ENCODE data around the gene ERBB4. TPM values are rescaled to one million over a fixed set of nuclear protein-coding genes. Genes with fewer than 3 reads are reported as not detected.

The ERBB4 gene
- total RNA-seq, 1 donor from 2014 or later, result 8.3 TPM

DNA sequence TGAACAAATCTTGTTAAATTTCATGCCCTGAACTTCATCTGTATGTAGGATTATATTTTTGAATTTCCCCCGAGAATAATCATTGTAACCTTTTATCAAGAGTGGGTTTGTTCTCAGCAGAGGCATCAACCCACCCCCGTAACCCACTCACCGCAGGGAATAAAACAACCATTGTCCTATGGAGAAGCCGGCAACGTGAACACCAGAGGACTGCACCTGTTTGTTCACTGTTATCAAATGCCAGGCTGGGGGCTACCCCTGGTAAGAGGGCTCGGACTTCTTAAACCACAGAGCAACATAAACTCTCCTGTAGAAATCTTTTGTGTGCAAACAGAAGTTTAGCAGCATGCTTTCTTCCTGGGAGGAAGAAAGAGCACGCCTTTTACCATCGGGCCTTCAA lies 610.4 kb downstream of the ERBB4 start:
- TF ChIP-seq, protein P1, sequence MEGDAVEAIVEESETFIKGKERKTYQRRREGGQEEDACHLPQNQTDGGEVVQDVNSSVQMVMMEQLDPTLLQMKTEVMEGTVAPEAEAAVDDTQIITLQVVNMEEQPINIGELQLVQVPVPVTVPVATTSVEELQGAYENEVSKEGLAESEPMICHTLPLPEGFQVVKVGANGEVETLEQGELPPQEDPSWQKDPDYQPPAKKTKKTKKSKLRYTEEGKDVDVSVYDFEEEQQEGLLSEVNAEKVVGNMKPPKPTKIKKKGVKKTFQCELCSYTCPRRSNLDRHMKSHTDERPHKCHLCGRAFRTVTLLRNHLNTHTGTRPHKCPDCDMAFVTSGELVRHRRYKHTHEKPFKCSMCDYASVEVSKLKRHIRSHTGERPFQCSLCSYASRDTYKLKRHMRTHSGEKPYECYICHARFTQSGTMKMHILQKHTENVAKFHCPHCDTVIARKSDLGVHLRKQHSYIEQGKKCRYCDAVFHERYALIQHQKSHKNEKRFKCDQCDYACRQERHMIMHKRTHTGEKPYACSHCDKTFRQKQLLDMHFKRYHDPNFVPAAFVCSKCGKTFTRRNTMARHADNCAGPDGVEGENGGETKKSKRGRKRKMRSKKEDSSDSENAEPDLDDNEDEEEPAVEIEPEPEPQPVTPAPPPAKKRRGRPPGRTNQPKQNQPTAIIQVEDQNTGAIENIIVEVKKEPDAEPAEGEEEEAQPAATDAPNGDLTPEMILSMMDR (IDR thresholded peaks at IDR 0.05; ENCODE audit: borderline replicate concordance), result no peak
- Histone ChIP-seq H3K27ac (replicated peaks) (no peak overlapping the region), H3K27me3 (ENCODE audit: low read depth) (no peaks in the 10 kb centered on the region), H3K36me3 (no peaks in the 10 kb centered on the region), H3K9me3 (replicated peaks) (no peaks in the 10 kb centered on the region), H3K4me1 (peaks cover 17% of the 10 kb centered on the region), H3K4me3 (no peak overlapping the region)
- intact Hi-C loops (cut with micrococcal nuclease), result no loop called here
- no peak for DNase-seq

DNA sequence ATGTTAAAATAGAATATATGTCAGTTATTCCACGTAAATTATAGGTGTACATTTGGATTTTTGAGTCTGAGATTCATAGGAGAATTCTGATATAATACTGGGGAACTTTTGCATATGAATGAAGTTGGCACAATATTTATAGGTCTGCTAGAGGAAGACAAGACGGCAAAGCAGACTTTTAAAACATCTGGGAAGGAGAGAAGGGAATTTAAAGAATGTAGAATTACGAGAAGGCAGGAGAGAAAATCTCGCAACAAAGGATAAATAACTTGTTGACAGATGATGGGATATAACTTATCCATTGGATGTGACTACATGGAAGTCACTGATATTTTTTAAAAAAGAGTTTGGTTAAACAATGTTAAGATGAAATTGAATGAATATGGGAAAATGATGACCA lies 615.6 kb downstream of the ERBB4 start:
- H3K27ac ChIP-seq (replicated peaks), result no peak overlapping the region
- no peak overlapping the region for H3K4me3 ChIP-seq
- TF ChIP-seq, protein P1 (IDR thresholded peaks at IDR 0.05; ENCODE audit: borderline replicate concordance), result no peak
- intact Hi-C loops (cut with micrococcal nuclease), result no loop called here
- H3K36me3 ChIP-seq, result no peaks in the 10 kb centered on the region
- no peaks in the 10 kb centered on the region for H3K27me3 ChIP-seq (ENCODE audit: low read depth)
- DNase-seq, result no peak
- no peaks in the 10 kb centered on the region for H3K9me3 ChIP-seq (replicated peaks)
- H3K4me1 ChIP-seq, result no peaks in the 10 kb centered on the region

- TF ChIP-seq, protein P1 (IDR thresholded peaks at IDR 0.05; ENCODE audit: borderline replicate concordance), result no peak
- H3K9me3 ChIP-seq (replicated peaks), result no peaks in the 10 kb centered on the region
- H3K36me3 ChIP-seq, result no peaks in the 10 kb centered on the region
- no peak overlapping the region for H3K4me3 ChIP-seq
- no peak overlapping the region for H3K27ac ChIP-seq (replicated peaks)
- H3K27me3 ChIP-seq (ENCODE audit: low read depth), result no peaks in the 10 kb centered on the region
- intact Hi-C loops (cut with micrococcal nuclease), result no loop called here
- peaks cover 32% of the 10 kb centered on the region for H3K4me1 ChIP-seq
- no peak for DNase-seq
Measured at GRCh38 chr2:211903961-211904360, 634.6 kb downstream of the ERBB4 start.

GRCh38 chr2:211901226-211901846 lies 637.3 kb downstream of the ERBB4 start:
- TF ChIP-seq, protein P1 (IDR thresholded peaks at IDR 0.05; ENCODE audit: borderline replicate concordance), result no peak
- H3K36me3 ChIP-seq, result no peaks in the 10 kb centered on the region
- no peak overlapping the region for H3K4me3 ChIP-seq
- DNase-seq, result no peak
- no peaks in the 10 kb centered on the region for H3K27me3 ChIP-seq (ENCODE audit: low read depth)
- intact Hi-C loops (cut with micrococcal nuclease), result no loop called here
- H3K27ac ChIP-seq (replicated peaks), result peak overlapping the region; percentile 82
- H3K9me3 ChIP-seq (replicated peaks), result no peaks in the 10 kb centered on the region
- peaks cover 39% of the 10 kb centered on the region for H3K4me1 ChIP-seq

DNA sequence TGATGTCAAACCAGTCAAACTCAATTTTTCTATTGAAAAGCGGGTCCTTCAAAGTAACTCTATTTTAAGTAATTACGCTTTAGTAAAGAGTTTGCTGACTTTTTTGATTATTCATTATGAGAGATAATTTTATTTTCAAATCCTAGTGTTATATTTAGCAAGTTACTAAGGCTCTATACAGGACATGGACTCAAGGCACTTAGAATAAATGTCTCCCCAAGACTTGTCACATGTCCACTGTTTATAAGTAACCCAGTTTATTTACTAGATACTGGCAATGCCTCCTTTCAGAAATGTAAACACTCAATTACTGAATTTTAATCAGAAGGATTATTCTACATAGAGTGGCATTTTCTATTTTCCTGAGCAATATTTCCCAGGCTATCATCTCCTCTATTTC lies 638.1 kb downstream of the ERBB4 start:
- peaks cover 39% of the 10 kb centered on the region for H3K4me1 ChIP-seq
- H3K27me3 ChIP-seq (ENCODE audit: low read depth), result no peaks in the 10 kb centered on the region
- no peaks in the 10 kb centered on the region for H3K36me3 ChIP-seq
- peak overlapping the region; percentile 33 for H3K4me3 ChIP-seq
- intact Hi-C loops (cut with micrococcal nuclease), result no loop called here
- H3K9me3 ChIP-seq (replicated peaks), result no peaks in the 10 kb centered on the region
- TF ChIP-seq, protein P1 (IDR thresholded peaks at IDR 0.05; ENCODE audit: borderline replicate concordance), result no peak
- no peak for DNase-seq
- H3K27ac ChIP-seq (replicated peaks), result peak overlapping the region; percentile 82
